OCI-M1 (cell line): ENCODE results near the gene FRYL.

Experiments used
- DNase-seq: peaks from one replicate; lab custom pipeline; 2025; lab: John Stamatoyannopoulos, UW

The FRYL gene

DNA sequence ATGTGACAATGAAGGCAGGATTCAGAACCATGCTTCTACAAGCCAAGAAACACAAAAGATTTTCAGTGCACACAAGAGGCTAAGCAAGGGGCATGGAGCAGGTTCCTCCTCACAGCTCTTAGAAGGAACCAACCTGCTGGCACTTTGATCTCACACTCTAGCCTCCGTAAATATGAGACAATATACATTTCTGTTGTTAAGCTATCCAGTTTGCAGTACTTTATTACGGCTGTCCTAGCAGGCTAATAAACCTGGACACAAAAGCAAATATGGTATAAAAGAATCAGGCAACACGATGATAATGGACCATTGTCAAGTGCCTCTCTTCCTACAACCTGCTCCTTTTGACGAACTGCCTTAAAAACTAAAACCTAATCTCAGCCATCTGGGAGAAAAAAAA is 175.6 kb downstream of the FRYL start:
- DNase-seq: no peak

GRCh38 chr4:48604041-48604440 is 176.0 kb downstream of the FRYL start:
- DNase-seq: no peak

GRCh38 chr4:48603366-48604003 is 176.6 kb downstream of the FRYL start:
- no peak for DNase-seq

DNA sequence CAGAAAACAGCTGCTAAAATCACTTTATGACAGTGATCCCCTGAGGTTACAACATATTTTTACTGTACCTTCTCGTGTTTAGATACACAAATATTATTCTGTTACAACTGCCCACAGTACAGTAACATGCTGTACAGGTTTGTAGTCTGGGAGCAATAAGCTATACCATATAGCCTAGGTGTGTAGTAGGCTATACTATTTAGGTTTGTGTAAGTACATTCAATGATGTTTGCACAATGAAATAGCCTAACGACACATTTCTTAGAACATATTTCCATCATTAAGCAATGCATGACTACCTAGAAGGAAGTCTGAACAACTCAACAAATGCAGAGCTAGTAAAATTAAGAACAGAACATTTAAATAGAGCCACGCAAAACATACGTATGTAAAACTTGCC is 177.3 kb downstream of the FRYL start:
- no peak for DNase-seq

DNA sequence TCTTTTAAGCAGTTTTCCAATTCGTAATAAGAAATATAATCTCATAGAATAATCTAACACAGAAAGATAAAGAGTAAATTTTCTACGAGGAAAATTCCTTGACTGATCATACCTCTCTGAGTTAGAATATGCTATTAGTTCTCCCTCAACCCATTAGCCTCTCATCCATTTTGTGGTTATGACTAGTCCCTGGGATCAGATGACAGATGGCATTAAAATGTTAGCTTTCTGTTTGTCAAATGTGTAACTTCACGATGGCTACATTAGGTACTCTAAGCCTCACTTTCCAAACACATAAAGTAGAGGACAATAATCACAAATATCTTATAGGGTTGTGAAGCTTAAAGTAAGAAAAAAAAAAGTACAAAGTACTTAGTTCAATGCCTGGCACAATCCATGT is 177.9 kb downstream of the FRYL start:
- no peak for DNase-seq

GRCh38 chr4:48596336-48596735 is 183.7 kb downstream of the FRYL start:
- DNase-seq: no peak

DNA sequence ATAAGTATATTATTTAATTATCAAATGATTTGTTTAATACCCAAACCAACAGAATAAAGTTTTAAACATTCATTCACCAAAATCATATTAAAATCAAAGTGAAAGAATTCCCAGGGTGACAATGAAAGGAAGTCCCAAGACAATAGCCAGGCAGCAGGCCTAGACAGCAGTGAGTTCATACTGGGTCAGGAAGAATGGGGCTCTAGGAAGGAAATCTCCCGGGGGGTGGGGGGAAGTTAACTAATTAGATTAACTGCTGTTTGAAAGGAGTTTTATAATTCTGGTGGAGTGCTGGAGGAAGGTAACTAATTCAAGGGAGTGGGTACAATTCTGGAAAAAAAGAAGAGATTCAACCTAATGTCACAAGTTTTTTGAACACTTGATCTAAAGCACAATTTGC is 185.9 kb downstream of the FRYL start:
- DNase-seq: no peak

DNA sequence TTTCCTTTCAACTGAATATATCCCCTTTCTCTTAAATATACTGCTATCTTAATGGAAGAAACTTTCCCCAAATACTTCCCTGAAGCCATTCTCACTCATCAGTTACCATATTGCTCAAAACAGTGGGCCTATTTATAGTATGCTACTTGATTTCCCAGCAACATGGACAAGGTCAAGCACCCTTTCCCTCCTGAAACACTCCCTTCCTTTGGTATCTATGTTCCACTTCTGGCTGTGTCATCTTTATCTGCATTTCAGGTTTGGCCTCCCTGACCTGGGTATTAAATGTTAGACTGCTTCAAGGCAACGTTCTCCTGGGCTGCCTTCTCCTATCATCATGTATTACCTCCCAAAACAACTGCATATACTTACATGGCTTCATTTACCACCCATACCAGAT is 188.7 kb downstream of the FRYL start:
- no peak for DNase-seq

GRCh38 chr4:48590884-48591283 is 189.2 kb downstream of the FRYL start:
- DNase-seq: no peak

GRCh38 chr4:48589098-48589445 is 191.0 kb downstream of the FRYL start:
- no peak for DNase-seq

DNA sequence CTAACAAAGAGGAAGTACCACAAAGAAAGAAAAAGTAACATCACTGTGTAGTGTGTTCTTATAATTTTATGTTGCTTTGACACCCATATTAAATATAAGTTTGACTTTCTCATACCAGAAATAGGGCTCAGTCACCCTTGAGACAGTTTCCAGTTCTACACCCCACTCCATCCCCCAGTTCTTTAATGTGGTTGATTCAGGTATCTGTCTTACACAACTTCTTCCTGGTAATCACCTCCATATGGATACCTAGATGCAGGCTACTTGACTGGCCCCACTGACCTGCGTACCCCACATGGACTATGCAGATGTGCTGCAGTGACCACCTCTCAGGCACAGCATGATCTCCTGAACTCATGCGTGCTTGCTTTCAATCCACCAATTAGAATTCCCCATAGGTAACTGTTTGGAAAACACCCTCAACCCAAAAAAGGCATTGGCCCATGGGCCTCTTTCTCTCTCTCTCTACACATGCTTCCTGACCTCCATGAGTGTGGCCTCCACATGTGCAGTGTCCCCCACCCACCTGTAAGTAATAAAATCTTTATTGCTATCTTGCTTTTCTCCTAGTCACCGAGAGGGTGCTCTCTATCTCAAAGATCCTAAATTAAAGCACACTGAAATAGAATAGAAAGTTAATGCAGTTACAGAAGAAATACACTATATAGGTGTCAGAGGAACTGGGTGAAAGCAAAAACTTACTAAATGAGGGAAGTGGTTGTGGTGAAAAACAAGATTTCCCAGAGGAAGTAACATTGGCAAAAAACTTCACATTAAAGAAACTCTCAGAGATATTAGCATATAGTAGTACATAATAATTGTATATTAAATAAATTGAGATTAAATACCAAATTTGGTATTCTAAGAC is 191.6 kb downstream of the FRYL start:
- peak; percentile 52 for DNase-seq

GRCh38 chr4:48585401-48585800 is 194.7 kb downstream of the FRYL start:
- no peak for DNase-seq

DNA sequence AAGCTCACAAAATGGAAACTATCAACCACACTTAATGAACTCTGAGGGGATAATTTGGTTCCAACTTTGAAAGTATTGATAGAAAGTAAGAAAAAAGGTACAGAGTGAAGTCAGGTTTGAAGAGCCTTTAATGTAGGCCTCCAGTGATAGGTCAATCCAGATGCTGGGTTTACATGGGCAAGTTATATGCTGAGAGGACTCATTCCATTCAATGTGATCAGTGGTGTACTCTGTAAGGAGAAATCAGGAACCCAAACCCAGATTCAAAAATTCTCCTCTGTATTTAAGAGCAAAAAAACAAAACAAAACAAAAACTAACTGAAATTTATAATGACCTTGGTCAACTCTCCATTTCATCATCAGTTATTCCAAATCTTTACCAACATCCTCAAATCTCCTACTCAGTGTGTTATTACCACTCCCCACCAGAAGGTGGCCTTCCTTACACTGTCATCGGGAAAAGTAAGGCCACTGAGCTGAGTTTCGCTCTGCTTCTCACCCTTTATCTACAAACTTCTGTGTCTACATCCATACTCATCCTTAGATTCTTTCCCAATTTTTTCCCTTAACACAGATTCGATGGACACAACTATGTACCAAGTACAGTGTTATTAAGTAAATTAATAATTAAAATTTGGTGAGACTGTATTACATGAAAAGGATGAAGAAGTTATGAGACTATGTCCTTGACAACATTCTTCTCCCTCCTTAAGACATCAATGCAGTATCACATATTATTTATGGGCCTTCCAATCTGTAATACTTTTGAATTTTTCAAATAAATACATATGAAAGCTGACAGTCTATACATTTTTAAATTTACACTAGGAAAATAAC is 201.7 kb downstream of the FRYL start:
- peak; percentile 82 for DNase-seq

DNA sequence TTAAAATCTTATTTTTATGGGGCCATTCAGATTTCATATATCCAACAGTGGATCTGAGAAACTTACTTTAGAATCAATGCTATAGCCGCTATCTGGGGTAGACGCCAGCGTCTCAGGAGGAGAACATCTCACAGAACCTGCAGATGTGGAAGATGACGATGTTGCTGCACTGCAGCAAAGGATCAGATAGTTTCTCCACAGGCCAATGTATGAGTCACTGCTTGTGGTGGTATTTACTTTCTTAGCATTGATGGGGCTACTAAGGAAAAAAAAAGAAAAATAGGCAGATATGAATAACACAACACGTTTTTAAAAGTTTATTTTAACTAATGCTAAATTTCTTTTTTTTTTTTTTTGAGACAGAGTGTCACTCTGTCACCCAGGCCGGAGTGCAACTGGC is 204.1 kb downstream of the FRYL start:
- no peak for DNase-seq

DNA sequence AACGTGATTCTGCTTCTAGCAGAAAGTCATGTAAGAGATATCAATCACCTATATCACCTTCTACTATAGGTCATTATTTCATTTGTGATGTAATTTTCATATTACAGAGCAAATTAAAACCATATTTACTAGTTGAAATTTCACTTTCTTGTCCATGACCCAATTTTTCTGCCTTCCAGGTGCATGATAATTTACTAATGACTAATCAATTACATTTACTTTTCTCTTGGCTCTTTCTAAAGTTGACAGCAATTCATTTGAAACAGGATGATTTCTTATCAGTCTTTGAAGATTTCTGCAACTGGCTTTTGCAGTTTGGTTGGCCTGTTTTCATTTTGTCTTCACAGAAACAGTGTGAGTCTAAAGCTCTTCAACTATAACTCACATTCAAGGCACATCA is 208.6 kb downstream of the FRYL start:
- DNase-seq: no peak

DNA sequence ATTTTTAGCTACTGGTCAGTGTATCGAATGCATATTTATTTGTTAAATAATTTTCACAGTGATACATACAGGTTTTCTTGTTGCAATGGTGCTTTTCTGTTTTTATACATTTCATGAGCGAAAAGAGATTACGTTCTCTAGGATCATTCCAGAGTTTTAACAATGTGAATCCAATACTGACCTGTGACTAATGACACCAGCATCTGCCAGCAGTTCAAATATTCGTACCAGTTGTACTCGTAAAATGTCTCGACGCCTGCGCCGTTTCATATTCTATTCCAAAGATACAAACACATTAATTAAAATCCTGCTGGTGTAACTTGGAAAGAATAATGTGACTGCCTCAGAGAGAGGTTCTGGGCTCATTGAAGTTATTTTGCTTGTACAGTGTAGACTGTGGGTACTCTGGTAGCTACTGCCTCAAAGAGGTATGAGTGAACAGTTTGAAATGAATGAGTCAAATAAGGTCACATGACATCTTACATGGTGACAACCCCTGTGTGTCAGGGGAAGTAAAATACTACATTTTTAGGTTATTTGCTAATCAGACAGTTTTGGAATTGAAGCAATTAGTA is 209.3 kb downstream of the FRYL start:
- DNase-seq: no peak

DNA sequence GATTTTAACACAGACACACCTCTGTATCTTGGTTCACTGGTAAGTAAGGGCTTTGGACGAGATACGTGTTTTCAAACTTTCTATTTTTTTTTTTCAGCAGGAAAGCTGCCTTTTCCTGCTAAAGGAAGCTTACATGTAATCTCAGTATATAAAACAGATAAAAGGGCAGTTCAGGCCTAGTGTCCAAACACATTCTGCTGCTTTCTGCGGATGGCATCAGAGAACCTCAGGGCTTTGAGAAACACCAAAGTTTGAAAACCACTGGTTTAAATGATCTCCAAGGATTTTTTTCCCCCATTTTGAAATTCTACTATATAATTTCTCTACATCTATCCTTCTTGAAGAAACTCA is 214.1 kb downstream of the FRYL start:
- no peak for DNase-seq

GRCh38 chr4:48565362-48566033 is 214.6 kb downstream of the FRYL start:
- no peak for DNase-seq

GRCh38 chr4:48564151-48564550 is 215.9 kb downstream of the FRYL start:
- no peak for DNase-seq

DNA sequence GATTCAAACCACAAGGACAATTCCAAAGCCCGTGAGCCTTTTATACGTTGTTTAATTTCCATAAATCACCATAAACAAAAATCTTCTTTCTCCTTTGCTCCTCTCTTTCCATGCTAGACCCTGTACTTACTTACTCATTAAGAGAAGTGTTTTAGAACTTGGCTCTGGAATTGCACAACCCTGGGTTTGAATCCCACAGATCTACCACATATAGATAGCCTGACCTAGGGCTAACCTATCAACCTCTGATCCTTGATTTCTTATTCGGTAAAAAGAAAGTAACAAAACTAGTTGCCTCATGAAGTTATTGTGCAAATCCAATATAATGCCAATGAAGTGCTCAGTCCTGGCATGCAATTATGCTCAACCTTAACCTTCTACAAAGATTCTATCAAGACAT is 221.3 kb downstream of the FRYL start:
- peak; percentile 37 for DNase-seq

GRCh38 chr4:48558026-48558425 is 222.1 kb downstream of the FRYL start:
- no peak for DNase-seq

DNA sequence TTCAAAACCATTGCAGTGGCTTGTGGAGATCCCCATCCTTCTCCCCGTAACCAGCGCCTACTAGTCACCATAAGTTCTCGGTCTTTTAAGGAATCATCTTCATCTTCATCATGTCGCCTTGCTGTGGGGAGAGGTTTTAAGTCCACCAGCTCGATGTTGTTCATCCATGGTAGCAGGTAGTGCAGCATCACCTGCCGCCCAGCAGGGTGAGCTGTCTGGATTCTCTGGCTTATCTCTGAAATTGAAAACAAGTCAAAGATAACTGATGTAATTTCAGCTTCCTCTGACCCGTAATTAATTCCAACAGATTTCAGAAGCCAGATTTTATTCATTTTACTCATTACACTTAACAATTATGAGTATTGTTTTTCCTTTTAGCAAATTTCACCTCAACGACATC is 222.6 kb downstream of the FRYL start:
- DNase-seq: no peak
